Lung (tissue), 12 donors: Measurements from ENCODE around the gene SCGB1A1. TPM values are rescaled to one million over a fixed set of nuclear protein-coding genes. Genes with fewer than 3 reads are reported as not detected.

Experiments
- ATAC-seq: fragments of 200-7000 bp; cut with Tn5 transposase; one replicate; pipeline ENCODE4 v1.9.1; 2020; ENCODE audit warnings: moderate number of reproducible peaks; ENCODE audit not compliant: insufficient read depth, low FRiP score
- DNase-seq, 3 donors: peaks; one replicate each; pipeline ENCODE4 v3.0.0-alpha.2; 2013 to 2017
- H3K27ac ChIP-seq, 2 donors: one replicate each; pipeline ENCODE4 v1.5.1; 2013; ENCODE audit warnings: mild to moderate bottlenecking in 2 of 2, moderate library complexity in 2 of 2, control low read depth in 1 of 2, inconsistent platforms in 1 of 2, low read depth in 1 of 2, low read length in 1 of 2
- H3K27me3 ChIP-seq, 3 donors: one replicate each; pipeline ENCODE4 v1.5.1; 2013; ENCODE audit warnings: low read length in 2 of 3; ENCODE audit not compliant: control insufficient read depth in 3 of 3, insufficient read depth in 3 of 3
- H3K36me3 ChIP-seq, 4 donors: one replicate each; pipeline ENCODE4 v1.5.1; 2013; ENCODE audit warnings: low read length in 4 of 4, mild to moderate bottlenecking in 1 of 4, moderate library complexity in 1 of 4; ENCODE audit not compliant: control insufficient read depth in 4 of 4, insufficient read depth in 4 of 4
- H3K4me1 ChIP-seq, 5 donors: one replicate each; pipeline ENCODE4 v1.5.1; 2013; ENCODE audit warnings: low read length in 5 of 5, mild to moderate bottlenecking in 2 of 5, moderate library complexity in 1 of 5; ENCODE audit not compliant: control insufficient read depth in 5 of 5, insufficient read depth in 5 of 5
- H3K4me3 ChIP-seq: one replicate; pipeline ENCODE4 v1.5.1; 2013; ENCODE audit warnings: mild to moderate bottlenecking, control low read depth, moderate library complexity
- H3K9ac ChIP-seq, 2 donors: one replicate each; pipeline ENCODE4 v1.5.1; 2013; ENCODE audit warnings: low read length in 2 of 2, control low read depth in 1 of 2; ENCODE audit not compliant: insufficient read depth in 1 of 2
- H3K9me3 ChIP-seq, 4 donors: one replicate each; pipeline ENCODE4 v1.5.1; 2013; ENCODE audit warnings: low read length in 3 of 4, mild to moderate bottlenecking in 1 of 4, moderate library complexity in 1 of 4; ENCODE audit not compliant: control insufficient read depth in 4 of 4, insufficient read depth in 3 of 4
- WGBS, 2 donors: extraction: QIAGEN DNeasy Blood & Tissue Kit; methylation state at CpG; one replicate each; pipeline ENCODE4 v1.1.7; 2013; 5-methylcytosine and 5-hydroxymethylcytosine counted together
- polyA plus RNA-seq, 2 donors: library from polyadenylated mRNA; stranded (reverse); fragments of 200-250 nt; gene quantifications; one replicate each; pipeline ENCODE4 v1.2.1, GENCODE V29; 2013
- total RNA-seq, 2 donors: library from RNA; depleted of rRNA in 1 of 2; stranded (reverse); fragments of >200 nt in 1 of 2; gene quantifications; one replicate each; pipeline ENCODE4 v1.2.1, GENCODE V29; 2014 to 2021
- TF ChIP-seq, protein P1 (sequence below): IDR thresholded peaks from 2 replicates; pipeline ENCODE4 v1.5.1; 2012; ENCODE audit warnings: mild to moderate bottlenecking; ENCODE audit errors: control extremely low read depth, extremely low read depth
- donor health status: control.
- donor health status: control.
- donor health status: Bipolar disorder and iron deficiency.
- donor health status: healthy.
- donor health status: DM: yes; HTN: yes; CAD: no.

The SCGB1A1 gene
- total and polyA plus RNA-seq, 4 donors = 16.0 to 6,099 (median 3,995) TPM

DNA sequence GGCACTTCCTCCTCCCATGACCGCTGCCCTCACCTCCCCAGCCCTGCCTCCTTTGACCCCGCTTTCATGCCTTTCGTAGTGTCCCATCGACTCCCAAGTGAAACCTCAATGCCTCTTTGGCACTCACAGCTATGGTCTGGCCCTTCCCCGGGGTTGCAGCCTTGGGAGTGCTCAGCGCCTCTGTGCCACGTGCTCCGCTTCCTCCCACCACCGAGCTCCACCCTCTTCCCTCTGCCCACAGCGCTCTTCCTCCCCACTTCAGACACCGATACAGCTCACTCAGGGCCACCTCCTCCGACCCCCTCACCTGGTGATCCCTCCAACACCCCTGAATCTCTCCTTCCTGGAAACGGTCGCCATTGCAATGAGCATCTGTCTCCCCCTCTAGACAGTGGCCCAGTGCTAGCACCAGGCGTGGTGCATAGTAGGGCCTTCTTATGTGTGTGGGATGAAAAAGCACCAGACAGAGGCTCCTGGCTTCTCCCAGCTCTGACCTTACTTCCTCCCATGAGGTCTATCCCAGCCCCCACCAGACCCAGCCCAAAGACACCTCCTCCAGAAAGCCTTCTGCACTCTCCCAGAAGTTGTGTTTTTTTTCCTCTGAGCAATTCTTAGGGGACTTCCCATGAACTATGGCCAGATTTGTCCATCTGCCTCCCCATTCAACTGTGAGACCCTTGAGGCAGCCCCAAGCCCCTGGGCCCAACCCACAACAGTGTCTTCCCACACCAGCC, 16.4 kb upstream of the SCGB1A1 start:
- Histone ChIP-seq H3K9ac (peak overlapping the region in 1 of 2 donors; percentile 19), H3K27ac (peak overlapping the region in 1 of 2 donors; percentile 26), H3K9me3 (no peaks in the 10 kb centered on the region), H3K27me3 (no peaks in the 10 kb centered on the region), H3K4me3 (no peak overlapping the region), H3K36me3 (no peaks in the 10 kb centered on the region), H3K4me1 (peaks cover 10 to 65% (median 35%) of the 10 kb centered on the region in 5 donors)
- TF ChIP-seq, protein P1, sequence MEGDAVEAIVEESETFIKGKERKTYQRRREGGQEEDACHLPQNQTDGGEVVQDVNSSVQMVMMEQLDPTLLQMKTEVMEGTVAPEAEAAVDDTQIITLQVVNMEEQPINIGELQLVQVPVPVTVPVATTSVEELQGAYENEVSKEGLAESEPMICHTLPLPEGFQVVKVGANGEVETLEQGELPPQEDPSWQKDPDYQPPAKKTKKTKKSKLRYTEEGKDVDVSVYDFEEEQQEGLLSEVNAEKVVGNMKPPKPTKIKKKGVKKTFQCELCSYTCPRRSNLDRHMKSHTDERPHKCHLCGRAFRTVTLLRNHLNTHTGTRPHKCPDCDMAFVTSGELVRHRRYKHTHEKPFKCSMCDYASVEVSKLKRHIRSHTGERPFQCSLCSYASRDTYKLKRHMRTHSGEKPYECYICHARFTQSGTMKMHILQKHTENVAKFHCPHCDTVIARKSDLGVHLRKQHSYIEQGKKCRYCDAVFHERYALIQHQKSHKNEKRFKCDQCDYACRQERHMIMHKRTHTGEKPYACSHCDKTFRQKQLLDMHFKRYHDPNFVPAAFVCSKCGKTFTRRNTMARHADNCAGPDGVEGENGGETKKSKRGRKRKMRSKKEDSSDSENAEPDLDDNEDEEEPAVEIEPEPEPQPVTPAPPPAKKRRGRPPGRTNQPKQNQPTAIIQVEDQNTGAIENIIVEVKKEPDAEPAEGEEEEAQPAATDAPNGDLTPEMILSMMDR = no peak
- ATAC-seq (peak; percentile 16), DNase-seq (peak in 1 of 3 donors; percentile 60)
- 33 to 44% methylated on average over 14 to 15 of the region's 15 CpGs for WGBS, 2 donors

DNA sequence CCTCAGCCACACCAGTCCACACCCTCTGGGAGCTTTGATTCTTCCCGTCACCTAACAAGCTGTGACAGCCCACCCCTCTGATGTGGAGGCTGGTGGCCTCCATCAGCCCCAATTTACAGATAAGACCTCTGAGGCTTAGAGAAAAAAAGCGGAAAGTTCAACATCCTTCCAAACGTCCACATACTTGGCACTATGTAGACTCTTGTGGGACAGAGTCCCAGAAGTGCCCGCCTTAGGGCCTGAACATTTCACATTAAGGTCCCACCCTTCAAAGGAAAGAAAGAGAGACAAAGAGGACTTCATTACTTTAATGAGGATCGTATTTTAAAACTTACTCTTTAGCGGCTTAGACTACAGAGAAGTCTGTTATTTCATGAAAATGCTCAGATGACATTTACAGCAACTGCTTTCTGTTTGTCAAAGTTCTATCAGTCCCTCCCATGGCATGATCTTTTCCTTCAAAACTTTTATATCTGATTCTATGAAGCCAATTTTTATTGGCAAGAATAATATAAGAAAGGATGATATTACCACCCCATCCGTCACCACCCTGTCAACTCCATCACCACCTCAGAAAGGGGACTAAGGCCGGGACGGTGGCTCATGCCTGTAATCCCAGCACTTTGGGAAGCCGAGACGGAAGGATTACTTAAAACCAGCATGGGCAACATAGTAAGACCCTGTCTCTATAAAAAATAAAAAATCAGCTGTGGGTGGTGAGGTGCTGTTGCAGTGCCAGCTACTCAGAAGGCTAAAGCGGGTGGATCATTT, 15.7 kb upstream of the SCGB1A1 start:
- no peak overlapping the region for H3K9ac ChIP-seq
- ATAC-seq (no peak), DNase-seq (peak in 1 of 3 donors; percentile 54)
- WGBS, 2 donors = 80 to 89% methylated on average over 12 of the region's 12 CpGs
- TF ChIP-seq, protein P1 = no peak
- no peaks in the 10 kb centered on the region for H3K27me3 ChIP-seq
- peak overlapping the region in 1 of 2 donors; percentile 26 for H3K27ac ChIP-seq
- no peak overlapping the region for H3K4me3 ChIP-seq
- no peaks in the 10 kb centered on the region for H3K9me3 ChIP-seq
- no peaks in the 10 kb centered on the region for H3K36me3 ChIP-seq
- peaks cover 10 to 58% (median 31%) of the 10 kb centered on the region in 5 donors for H3K4me1 ChIP-seq

DNA sequence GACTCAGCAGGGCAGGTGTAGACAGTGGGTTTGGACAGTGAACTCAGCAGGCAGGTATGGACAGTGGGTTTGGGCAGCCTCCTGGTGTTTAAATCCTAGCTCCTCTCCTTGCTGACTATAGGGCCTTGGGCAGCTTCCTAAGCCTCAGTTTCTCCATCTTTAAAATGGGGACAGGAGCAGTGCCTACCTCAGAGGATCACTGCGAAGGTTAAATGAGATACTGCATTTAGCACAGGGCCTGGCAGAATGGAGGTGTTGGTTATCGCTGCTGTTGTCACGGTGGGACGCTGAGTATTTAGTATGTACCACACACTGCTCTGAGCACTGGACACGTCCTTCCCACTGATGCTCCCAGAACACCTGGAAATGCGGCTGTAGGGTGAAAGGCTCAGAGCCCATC, 14.4 kb upstream of the SCGB1A1 start:
- DNase-seq (no peak), ATAC-seq (no peak)
- Histone ChIP-seq H3K9me3 (no peaks in the 10 kb centered on the region), H3K27ac (no peak overlapping the region), H3K4me1 (peaks cover 3 to 45% (median 18%) of the 10 kb centered on the region in 5 donors), H3K4me3 (no peak overlapping the region), H3K36me3 (no peaks in the 10 kb centered on the region), H3K27me3 (no peaks in the 10 kb centered on the region), H3K9ac (no peak overlapping the region)
- TF ChIP-seq, protein P1 = no peak
- 95 to 98% methylated on average over 6 of the region's 6 CpGs for WGBS, 2 donors
